Islet of Langerhans (tissue), 1 donor: ENCODE data around the gene C10orf95.

ENCODE experiments used
- FAIRE-seq: peaks from one replicate; lab custom pipeline; 2011; peaks lifted over from hg19 to GRCh38; lab: Jason Lieb, UNC

C10orf95 gene

GRCh38 chr10:102401342-102401654 lies 50.0 kb downstream of the C10orf95 start:
- FAIRE-seq, result no peak

- FAIRE-seq, result no peak
Measured at GRCh38 chr10:102400598-102401341, 50.6 kb downstream of the C10orf95 start.

- no peak for FAIRE-seq
Measured at GRCh38 chr10:102400076-102400475, 51.3 kb downstream of the C10orf95 start.
